IPS DF 4.7 (cell line): ENCODE results near the gene FXYD6.
A peak's percentile ranks its signal among the peaks of the same experiment; 100 is the strongest.

Experiments
- DNase-seq: peaks from one replicate; pipeline ENCODE4 v3.0.0-alpha.2; 2013; ENCODE audit warnings: low spot score; ENCODE audit errors: extremely low read depth

The FXYD6 gene

DNA sequence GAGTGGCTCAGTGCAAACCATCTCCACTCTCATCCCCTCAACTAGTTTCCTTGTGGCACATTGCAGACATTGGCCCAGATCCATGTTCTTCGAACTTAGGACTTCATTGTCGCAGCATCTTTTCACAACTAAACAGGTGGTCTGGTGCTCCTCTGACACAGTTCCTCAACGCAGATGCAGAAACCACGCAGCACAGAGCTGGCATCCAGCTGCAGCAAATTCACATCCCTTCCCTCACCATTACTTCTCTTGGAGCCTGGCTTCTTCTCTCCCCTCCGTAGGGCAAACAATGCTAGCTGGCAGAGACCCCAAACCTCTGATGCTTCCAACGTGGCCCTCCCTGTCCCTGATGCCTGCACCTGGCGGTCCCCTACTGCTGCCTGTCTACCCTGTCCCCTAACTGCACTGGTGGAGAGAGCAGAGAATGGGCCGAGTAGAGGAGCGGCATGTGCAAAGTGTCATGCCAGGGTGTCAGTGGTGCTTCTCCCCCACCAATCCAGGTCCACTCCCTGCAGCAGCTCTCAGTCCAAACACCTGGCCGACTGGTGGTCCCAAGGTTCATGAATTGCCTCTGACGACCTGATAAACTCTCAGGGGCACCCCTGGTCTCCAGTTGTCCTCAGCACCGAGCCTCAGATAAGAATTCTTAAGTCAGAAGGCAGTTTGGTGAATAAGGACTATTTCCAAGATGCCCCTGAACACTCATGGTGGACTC lies 34.6 kb upstream of the FXYD6 start:
- no peak for DNase-seq

DNA sequence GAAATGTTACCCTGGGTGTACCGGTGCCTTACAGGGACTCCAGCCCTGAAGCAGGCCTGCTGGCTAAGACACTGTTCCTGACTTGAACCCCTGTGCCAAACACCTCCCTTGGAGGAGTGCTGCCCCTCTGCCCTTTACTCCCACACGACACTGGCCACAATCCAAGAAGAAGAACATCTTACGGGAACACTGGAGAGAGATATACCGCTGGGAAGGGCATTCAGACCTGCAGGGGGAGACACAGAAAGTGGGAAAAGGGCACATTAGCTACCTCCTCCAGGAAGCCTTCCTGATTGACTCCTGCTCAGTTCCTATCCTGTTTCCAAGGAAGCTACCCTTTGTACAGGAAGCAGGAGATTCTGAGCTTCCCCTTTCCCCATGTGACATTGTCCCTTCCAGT lies 34.1 kb upstream of the FXYD6 start:
- DNase-seq, result no peak

DNA sequence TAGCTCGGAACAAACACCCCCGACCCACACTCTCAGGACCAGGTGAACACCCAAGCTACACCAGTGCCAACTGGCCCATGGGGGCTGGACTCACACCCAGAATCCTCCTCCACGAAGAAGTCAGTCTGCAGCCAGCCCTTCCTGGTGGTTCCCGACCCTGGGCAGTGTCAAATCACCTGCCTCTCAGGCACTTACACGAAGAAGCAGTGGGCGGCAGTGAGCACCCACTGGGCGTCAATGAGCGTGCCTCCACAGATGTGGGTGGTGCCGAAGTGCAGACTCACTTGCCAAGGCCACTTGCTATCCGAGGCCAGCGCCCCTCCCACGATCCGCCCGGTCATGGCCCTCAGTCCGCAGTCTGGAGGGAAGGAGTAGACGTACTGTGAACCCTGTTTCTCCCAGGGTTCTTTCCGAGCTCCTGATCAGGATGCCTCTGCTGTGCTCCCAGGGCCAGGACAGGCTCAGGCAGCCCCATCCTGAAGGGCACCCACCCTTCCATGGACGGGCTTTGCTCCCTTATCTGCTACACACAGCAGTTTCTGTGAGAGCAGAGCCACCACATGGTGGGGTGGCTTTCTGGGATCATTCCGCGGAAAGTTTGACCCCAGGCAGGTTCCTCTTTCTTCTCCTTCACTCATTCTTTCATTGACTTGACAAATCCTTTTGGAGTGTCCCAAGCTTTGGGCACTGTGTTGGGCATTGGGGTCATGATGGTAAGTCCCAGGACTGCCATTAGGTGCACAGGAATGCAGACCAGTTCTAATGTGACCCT lies 33.3 kb upstream of the FXYD6 start:
- DNase-seq, result no peak

DNA sequence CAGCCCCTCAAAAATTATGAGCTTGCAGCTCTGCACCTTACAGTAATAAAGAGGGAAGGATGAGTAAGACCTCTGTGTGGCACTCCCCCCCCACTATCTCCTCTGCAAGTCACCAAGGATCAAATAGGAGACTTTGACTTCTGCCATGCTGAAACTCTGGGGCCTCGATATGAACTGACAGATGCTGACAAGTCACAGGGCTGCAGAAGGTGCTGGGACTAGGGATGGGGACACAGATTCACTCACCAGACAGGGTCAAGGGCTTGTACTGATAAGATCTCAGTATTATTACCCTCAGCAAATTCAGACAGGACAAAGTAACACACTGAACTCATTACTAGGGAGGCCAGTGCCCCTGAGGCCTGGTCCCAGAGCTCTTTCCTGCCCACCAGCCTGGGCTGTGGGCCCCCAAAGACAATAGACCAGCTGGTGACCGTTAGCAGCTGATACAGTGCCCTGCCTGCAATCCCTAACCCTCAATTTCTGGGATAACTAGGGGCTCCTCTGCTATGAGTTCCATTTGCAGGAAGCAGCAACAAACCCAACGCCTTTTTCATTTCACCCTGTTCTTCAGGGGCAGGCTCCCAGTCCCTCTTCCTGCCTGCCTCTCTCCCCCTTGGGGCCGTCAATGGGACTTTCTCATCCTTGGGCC lies 32.6 kb upstream of the FXYD6 start:
- no peak for DNase-seq

DNA sequence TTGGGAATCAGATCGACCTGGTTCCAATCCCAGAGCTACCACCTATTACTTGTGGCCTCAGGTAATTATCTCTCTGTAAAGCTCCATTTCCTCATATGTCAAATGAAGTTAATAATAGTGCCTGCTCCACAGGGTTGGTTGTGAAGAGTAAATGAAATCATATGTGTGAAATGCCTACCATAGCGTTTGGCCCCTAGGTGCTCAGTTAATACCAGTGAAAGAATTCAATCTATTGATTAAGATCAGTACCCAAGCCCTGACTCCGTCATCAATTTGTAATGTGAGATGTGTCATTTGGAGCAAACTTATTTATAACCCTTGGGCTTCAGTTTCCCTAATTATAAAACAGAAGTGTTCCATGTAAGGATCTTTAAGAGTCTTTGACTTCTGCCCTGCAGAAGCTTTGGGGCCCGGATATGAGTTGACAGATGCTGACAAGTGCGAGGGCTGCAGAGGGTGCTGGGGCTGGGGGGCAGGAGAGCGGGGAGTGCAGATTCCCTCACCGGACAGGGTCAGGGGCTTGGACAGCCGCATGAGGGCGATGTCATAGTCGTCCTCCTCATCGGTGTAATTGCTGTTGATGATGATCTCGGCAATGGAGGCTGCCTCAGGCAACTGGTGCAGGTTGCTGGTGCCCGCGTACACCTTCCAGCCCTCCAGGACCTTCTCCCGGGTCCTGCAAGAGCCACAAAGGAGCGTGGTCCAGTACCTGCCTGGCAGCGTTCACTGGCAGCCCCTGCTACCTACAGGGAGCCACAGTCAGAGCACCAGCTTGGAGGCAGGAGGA lies 31.8 kb upstream of the FXYD6 start:
- DNase-seq, result no peak

DNA sequence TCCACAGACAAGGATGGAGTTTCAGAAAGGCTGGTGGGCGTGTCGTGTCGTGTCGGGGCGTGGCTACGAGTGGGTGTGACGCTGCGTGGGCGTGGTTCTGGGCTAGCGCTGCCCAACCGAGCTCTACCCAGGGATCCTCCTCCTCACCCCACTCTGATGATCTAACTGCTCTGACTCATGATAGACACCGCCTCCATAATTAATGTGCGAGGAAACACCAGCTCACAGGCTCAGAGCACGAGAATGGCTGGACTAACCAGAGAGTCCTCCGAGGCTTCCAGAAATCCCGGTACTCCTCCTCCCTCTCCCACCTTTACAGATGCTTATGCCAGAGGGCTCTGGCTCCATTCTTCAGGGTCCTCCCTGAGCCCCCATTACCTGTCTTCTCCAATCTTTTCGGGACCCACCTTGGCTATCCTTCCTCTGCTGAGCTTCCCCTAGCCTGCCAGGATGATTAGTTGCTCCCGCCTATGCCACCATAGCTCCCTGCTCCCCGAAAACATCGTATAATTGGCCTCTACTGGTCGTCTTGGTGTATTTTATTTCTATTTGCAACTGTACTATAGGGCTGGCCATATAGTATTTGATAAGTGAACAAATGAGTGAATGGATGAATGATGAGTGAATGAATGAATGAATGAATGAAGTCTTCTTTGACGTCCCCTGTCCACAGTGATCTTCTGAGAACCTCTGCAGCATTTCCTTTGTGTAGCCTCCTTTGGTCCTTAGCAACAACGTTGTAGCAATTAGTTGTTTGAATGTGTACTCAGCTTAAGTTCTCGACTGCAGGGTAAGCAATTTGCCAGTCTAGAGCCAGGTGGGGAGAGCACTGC lies 31.0 kb upstream of the FXYD6 start:
- DNase-seq, result peak; percentile 62

DNA sequence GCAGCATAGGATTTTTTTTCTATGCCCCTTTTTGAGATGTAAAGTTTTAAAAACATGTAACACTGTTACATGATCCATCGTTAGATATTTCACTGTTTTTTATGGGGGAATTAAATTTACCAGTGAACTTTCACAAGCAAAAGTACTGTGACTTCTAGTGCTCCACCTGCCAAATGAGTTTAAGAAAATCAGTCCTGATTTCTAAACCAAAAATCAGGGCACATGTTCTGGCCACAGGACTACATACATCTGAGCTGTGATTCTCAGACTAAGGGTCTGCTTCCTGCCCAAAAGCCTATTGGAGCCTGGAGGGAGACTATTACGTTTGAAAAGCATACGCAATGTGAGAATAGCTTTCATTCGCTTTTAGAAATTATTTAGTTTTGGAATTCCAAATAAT lies 30.3 kb upstream of the FXYD6 start:
- no peak for DNase-seq

DNA sequence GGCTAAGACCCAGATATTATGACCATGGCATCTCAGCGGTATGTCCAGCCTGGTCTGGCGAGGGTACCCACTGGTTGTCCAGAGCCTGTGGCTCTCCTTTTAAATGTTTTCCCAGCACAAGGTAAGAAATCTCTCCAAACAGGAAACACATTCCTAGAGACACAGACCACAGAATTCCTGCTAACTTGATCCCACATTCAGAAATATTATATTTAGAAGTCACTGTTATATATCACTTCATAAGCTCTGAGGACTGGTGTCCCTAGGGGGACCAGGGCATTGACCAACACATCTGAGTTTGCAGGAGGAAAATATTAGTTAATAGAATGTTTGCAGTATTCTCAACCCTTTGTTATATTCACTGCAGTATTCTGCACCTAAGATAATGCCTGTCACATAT lies 29.7 kb upstream of the FXYD6 start:
- DNase-seq, result no peak

DNA sequence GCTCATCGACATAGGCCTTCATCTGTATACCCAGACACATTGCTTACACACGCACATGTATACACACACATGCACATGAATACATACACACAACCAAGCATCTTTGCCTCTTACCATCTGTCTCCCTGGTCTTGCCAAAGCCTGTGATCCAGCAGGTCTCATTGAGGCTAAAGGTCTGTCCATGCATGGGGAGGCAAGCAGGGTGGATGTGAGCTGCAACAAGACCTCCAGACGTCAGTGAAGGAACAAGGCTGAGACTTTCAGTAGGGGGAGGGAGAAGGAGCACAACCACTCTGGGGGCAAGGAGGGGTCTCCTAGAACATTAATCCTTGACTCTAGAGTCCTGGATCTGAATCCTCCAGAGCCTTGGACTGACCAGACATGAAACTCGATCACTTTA lies 29.1 kb upstream of the FXYD6 start:
- no peak for DNase-seq

DNA sequence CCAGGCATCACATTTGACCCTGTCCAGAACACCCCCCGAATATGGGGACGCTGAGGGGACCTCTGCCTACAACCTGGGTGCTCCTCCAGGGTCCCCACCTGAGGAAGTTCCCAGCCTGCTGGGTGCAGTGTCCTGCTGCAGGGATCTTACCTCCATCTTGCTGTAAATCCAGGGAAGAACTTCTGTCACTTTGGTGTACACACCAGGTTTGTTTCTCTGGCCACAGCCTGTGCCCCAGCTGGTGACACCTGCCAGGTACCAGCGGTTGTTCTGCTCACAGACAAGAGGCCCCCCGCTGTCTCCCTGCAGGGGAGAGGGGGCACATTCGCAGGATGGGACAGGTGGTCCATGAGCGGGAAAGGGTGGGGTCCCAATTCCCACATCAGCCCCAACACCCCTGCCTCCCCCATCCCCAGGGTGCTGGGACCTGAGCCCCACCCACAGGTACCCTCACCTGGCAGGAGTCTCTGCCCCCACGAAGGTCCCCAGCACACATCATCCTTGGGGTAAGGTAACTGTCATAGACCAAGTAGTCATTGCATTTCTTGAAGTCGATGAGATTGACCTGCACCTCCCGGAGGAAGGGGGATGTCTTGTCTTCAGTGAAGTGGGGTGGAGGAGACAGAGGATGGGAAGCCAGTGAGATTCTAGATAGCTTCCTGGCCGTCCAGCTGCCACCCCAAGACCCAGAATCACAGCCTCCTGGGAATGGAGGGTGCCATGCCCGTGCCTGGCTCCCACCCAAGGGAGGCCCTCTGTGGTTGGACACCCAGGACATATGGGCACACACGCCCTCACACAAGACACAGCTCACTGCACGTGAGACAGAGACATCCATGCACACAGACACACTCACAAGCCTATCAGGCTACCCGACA lies 27.3 kb upstream of the FXYD6 start:
- no peak for DNase-seq

DNA sequence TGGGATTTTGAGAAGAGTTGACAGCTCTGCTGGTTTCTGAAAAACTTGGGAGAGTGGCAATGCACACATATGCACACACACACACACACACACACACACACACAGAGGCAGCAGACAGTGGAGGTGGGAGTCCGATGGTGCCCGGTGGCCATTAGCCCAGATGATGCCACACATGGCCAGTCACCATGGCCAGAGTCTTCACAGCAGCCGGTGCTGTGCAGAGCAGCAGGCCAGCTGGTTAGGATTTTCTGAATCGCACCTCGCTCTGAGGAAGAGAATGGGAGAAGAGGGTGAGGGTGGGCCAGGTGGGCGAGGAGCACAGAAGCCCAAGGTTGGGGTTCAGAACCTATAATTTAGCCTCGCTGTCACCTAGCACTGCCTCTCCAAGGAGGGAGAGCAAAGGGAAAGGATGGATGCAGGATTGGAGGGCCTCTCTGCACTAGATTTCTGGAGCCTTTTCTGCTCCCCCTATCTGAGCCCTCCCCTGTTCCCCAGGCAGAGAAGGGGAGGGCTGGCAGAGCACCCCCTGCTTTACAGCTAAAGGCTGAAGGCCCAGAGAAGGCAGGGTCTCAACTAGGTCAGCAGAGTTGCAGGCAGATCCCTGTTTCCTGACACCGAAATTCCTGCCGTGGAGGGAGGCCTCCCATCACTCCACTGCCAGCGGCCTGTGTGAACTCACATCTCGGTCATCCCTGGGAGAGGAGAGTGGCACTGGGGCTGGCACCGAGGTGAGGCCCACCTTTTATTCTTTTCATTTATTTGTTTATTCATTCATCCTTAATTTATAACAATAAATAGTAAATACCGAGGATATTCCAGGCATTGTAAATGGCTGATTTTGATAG lies 25.8 kb upstream of the FXYD6 start:
- no peak for DNase-seq

DNA sequence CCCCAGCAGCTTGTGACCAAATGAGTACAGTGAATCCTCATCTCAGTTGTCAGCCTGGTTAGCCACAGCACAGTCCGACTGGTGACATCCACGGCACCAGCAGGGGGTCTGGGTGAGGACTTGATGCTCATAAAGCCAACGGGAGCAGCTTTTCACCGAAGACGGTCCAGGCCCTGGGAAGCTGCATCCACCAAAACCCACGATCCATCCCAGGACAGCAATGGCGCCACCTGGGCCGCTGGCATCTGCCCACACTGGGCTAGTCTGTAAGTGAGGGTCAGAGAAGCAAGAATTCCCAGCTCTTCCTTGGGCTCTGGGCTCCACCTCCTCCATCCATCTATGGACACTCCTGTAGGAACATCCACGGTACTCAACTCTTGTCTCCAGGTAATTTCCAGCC lies 25.1 kb upstream of the FXYD6 start:
- DNase-seq, result no peak

DNA sequence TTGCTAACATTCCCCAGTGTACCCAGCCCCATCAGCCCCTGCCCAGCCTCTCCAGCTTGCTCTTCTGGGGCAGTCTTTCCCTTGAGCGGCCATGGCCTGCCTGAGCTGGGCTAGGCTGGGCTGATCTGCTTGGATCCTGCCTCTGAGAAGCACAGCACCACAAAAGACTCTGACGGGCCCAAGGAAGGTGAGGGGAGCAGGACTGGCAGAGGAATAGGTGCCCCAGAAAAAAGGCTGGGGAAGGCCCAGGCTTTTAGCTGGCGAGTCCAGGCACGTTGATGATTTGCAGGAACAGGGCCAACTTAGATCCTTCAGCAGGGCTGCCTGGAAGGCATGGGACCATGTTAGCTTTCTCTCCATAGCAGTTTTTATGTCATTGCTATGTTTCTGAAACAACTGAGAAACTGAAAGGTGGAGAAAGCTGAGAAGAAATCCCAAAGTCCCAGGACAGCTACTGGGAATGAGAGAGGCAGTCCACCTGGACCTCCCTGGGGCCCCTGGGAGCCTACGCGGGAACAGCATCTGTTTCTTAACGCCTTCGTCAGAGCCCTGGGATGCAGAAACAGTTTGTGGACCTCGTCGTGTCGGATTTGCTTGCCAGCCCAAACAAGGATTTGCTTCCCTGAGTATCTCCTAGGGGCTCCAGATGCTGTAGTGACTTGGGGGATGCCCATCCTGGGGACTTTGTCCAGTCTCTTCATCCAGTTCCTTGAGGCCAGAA lies 24.4 kb upstream of the FXYD6 start:
- no peak for DNase-seq

DNA sequence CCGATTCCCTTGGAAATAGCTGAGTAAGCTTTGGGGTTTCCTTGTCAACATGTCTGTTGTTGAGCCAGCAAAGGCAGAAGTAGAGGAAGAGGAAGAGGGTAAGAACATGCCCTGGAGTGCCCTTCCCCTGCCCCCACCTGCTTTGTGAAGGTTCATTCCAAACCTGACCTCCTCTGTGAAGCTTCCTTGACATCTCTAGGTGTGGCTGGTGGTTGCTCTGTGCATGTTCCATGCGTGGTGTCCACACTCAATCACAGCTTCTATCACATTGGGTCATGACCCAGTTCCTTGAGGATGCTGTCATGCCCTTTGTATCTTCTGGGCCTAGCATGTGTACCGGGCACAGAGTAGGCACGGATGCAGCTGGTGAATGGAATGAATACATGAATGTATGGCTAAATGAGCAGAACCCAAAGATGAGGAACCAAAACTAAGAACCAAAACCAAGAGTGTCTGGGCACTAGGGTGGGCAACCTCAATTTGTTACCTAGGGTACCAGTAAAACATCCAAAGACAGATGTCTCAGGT lies 23.7 kb upstream of the FXYD6 start:
- DNase-seq, result no peak

DNA sequence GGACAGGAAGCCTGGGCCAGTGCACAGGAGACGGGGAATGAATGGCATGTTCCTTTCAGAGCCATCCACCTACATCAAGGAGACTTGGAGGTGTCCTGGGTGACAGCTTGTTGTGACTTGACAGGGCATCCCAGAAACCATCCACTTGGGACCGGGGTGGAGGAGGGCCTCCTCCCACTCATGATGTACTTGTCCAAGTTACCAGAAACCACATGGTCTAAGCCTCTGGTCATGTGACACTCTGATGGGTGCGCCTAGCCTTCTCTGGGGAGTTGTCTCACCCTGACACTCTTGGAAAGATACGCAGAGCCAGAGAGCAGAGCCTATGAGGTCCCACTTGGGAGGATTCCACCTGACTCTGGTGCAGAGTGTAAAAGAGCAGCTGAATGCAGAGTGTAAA lies 21.6 kb upstream of the FXYD6 start:
- no peak for DNase-seq

DNA sequence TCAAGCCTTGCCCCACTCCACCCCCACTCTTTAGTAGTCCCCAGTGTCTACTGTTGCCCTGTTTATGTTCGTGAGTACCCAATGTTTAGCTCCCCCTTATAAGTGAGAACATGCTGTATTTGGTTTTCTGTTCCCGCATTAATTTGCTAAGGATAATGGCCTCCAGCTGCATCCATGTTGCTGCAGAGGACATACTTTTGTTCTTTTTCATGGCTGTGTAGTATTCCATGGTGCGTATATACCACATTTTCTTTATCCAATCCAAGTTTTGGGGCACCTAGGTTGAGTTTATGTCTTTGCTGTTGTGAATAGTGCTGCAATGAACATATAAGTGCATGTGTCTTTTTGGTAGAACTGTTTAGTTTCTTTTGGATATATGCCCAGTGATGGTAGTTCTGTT lies 16.2 kb upstream of the FXYD6 start:
- no peak for DNase-seq

DNA sequence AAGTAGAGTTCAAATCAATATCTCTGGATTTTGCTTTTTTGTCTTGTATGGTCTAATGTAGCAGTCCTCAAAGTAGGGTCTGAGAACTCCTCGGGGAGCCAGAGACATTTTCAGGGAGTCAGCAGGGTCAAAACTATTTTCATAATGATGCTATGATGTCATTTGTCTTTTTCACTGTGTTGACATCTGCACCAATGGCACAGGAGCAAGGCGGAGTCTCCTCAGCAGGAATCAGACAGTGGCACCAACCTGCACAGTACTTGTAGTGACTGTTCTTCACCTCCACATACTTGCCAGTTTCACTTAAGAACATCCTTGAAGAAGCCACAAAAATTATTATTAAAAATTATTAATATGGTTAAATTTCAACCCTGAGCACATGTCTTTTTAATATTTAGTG lies 14.9 kb upstream of the FXYD6 start:
- no peak for DNase-seq

DNA sequence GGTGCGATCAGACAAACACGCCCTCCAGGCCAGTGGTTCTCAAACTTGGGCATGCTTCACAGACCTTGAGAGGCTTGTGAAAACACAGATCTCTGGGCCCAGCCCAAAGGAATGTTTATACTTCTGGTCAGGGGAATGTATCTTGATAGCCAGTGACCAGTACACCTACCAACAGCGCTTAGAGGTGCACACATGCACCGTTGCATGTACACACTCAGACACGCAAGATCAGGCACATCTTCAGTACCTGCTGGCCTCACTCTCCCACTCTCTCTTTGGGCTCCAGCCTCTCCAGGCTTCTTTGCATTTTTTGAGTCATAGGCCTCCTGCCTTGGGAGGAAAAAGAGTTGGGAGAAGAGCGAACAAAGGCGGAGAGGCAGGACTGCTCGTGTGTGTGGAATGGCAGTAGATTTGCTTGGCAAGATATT lies 11.7 kb upstream of the FXYD6 start:
- no peak for DNase-seq
